Measurements from ENCODE around the gene IPO4. TPM values are rescaled to one million over a fixed set of nuclear protein-coding genes. Genes with fewer than 3 reads are reported as not detected.

The IPO4 gene
- total and polyA plus RNA-seq, 4 donors: 13.6 to 32.9 (median 23.0) TPM

DNA sequence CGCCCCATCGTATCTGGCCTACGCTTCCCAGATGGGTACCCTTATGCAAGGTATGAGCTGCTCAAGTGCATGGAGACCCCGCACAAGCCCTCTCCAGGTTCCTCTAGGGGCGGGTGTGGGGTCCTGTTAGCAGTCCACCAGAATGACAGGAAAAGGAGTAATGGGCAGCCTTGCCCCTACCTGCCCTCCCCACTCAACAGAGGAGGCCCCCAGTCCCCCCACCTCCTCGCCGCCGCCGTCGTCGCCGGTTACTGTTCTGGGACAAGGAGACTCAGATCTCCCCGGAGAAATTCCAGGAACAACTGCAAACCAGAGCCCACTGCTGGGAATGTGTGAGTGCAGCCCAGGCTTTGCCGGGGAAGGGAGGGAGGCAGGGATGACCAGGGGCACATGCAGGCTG, 10.7 kb downstream of the IPO4 start:
- H3K9me3 ChIP-seq (ENCODE audit: control insufficient read depth in 4 of 4, low read length in 3 of 4): no peaks in the 10 kb centered on the region
- DNase-seq (ENCODE audit: low spot score): no peak
- no peak for TF ChIP-seq EGR1 (IDR thresholded peaks at IDR 0.05; ENCODE audit: low read depth in 2 of 2)
- TF ChIP-seq TAF1 (conservative IDR thresholded peaks at IDR 0.05): no peak
- TF ChIP-seq MAX (IDR thresholded peaks at IDR 0.05): no peak
- no peak for TF ChIP-seq JUND (IDR thresholded peaks at IDR 0.05)
- no peak for TF ChIP-seq NR2F2 (IDR thresholded peaks at IDR 0.05)
- no peak for TF ChIP-seq CTCF (IDR thresholded peaks at IDR 0.05; ENCODE audit: low read depth, low read length, missing input control)
- TF ChIP-seq HNF4A (conservative IDR thresholded peaks at IDR 0.05): no peak
- TF ChIP-seq GABPA (IDR thresholded peaks at IDR 0.05 in 1 of 2, conservative IDR thresholded peaks at IDR 0.05 in 1 of 2): no peak
- no peak for TF ChIP-seq RAD21 (IDR thresholded peaks at IDR 0.05)
- no peak for TF ChIP-seq FOXA1 (IDR thresholded peaks at IDR 0.05)
- no peak for TF ChIP-seq REST (IDR thresholded peaks at IDR 0.05)
- no peak for TF ChIP-seq FOXA2 (IDR thresholded peaks at IDR 0.05)
- TF ChIP-seq SP1 (IDR thresholded peaks at IDR 0.05): no peak
- no peak overlapping the region for H3K9ac ChIP-seq (ENCODE audit: low read depth in 1 of 2, low read length in 2 of 2)
- whole genome bisulfite sequencing: 96% methylated on average over 14 of the region's 14 CpGs
- H3K36me3 ChIP-seq (ENCODE audit: control insufficient read depth in 4 of 4, insufficient read depth in 3 of 4, low read depth in 1 of 4, low read length in 3 of 4): peaks cover 11 to 66% (median 25%) of the 10 kb centered on the region in 4 donors
- peaks cover 0 to 22% (median 14%) of the 10 kb centered on the region in 4 donors for H3K4me1 ChIP-seq (ENCODE audit: control insufficient read depth in 4 of 4, insufficient read depth in 4 of 4, low read length in 3 of 4)
- H3K27me3 ChIP-seq (ENCODE audit: control insufficient read depth in 4 of 4, insufficient read depth in 4 of 4, low read length in 3 of 4): no peaks in the 10 kb centered on the region
- H3K27ac ChIP-seq (ENCODE audit: low read depth in 1 of 2, low read length in 2 of 2): no peak overlapping the region
- H3K4me3 ChIP-seq (ENCODE audit: low read depth in 1 of 3, low read length in 3 of 3): no peak overlapping the region

DNA sequence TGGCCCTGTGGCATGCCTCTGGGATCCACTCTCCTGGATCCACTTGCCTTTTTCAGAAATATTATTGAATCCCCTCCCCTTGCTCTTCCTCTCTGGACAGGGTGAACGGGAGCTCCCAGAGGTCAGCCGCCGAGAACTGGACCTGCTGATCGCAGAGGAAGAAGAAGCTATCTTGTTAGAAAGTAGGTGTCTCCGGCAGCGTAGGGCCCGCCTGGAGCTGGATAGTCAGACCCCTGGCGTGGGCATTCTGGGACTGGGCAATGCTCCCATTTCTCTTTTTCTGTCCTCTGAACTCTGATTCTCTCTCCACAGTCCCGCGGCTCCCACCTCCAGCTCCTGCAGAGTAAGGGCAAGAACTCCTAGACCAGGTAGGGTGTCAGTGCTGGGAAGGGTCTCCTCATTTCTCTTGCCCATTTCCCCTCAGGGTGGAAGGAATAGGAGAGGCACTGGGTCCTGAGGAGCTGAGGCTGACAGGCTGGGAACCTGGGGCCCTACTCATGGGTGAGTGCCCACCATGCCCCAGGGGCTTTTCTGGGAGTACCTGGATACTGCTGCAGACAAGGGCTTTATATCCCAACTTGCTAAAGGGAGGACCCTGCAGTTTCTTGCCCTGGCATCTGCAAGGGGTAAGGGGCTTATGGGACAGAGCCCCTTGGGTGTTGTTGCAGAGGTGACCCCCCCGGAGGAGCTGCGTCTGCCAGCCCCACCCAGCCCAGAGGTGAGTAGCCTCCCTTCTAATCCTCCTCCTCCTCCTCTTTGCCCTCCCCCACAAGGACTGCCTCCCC, 11.4 kb downstream of the IPO4 start:
- Histone ChIP-seq H3K9ac (ENCODE audit: low read depth in 1 of 2, low read length in 2 of 2) (no peak overlapping the region), H3K27ac (ENCODE audit: low read depth in 1 of 2, low read length in 2 of 2) (no peak overlapping the region), H3K4me1 (ENCODE audit: control insufficient read depth in 4 of 4, insufficient read depth in 4 of 4, low read length in 3 of 4) (peaks cover 0 to 22% (median 14%) of the 10 kb centered on the region in 4 donors), H3K9me3 (ENCODE audit: control insufficient read depth in 4 of 4, low read length in 3 of 4) (no peaks in the 10 kb centered on the region), H3K36me3 (ENCODE audit: control insufficient read depth in 4 of 4, insufficient read depth in 3 of 4, low read depth in 1 of 4, low read length in 3 of 4) (peaks cover 11 to 63% (median 23%) of the 10 kb centered on the region in 4 donors), H3K27me3 (ENCODE audit: control insufficient read depth in 4 of 4, insufficient read depth in 4 of 4, low read length in 3 of 4) (no peaks in the 10 kb centered on the region), H3K4me3 (ENCODE audit: low read depth in 1 of 3, low read length in 3 of 3) (no peak overlapping the region)
- 94% methylated on average over 12 of the region's 12 CpGs for WGBS
- TF ChIP-seq FOXA1 (IDR thresholded peaks at IDR 0.05): no peak
- TF ChIP-seq JUND (IDR thresholded peaks at IDR 0.05): no peak
- no peak for TF ChIP-seq FOXA2 (IDR thresholded peaks at IDR 0.05)
- TF ChIP-seq NR2F2 (IDR thresholded peaks at IDR 0.05): no peak
- TF ChIP-seq RXRA (IDR thresholded peaks at IDR 0.05): no peak
- TF ChIP-seq GABPA (IDR thresholded peaks at IDR 0.05 in 1 of 2, conservative IDR thresholded peaks at IDR 0.05 in 1 of 2): no peak
- TF ChIP-seq TAF1 (conservative IDR thresholded peaks at IDR 0.05): no peak
- TF ChIP-seq YY1 (IDR thresholded peaks at IDR 0.05): no peak
- TF ChIP-seq SP1 (IDR thresholded peaks at IDR 0.05): no peak
- no peak for TF ChIP-seq RAD21 (IDR thresholded peaks at IDR 0.05)
- no peak for TF ChIP-seq EGR1 (IDR thresholded peaks at IDR 0.05; ENCODE audit: low read depth in 2 of 2)
- TF ChIP-seq HNF4A (conservative IDR thresholded peaks at IDR 0.05): no peak
- TF ChIP-seq, protein P1, sequence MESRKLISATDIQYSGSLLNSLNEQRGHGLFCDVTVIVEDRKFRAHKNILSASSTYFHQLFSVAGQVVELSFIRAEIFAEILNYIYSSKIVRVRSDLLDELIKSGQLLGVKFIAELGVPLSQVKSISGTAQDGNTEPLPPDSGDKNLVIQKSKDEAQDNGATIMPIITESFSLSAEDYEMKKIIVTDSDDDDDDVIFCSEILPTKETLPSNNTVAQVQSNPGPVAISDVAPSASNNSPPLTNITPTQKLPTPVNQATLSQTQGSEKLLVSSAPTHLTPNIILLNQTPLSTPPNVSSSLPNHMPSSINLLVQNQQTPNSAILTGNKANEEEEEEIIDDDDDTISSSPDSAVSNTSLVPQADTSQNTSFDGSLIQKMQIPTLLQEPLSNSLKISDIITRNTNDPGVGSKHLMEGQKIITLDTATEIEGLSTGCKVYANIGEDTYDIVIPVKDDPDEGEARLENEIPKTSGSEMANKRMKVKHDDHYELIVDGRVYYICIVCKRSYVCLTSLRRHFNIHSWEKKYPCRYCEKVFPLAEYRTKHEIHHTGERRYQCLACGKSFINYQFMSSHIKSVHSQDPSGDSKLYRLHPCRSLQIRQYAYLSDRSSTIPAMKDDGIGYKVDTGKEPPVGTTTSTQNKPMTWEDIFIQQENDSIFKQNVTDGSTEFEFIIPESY (IDR thresholded peaks at IDR 0.05): no peak
- TF ChIP-seq REST (IDR thresholded peaks at IDR 0.05): no peak
- TF ChIP-seq MAX (IDR thresholded peaks at IDR 0.05): no peak
- no peak for TF ChIP-seq ATF3 (IDR thresholded peaks at IDR 0.05)
- no peak for DNase-seq (ENCODE audit: low spot score)

Measured in liver (tissue), 9 donors.